GM19351 (cell line): Measurements from ENCODE around the gene KCNF1.

ENCODE experiments used
- ATAC-seq: cut with Tn5 transposase; IDR thresholded peaks from one replicate; pipeline ENCODE4 v1.9.1; 2021; ENCODE audit warnings: mild to moderate bottlenecking, moderate library complexity; ENCODE audit not compliant: unreplicated experiment

Gene KCNF1

DNA sequence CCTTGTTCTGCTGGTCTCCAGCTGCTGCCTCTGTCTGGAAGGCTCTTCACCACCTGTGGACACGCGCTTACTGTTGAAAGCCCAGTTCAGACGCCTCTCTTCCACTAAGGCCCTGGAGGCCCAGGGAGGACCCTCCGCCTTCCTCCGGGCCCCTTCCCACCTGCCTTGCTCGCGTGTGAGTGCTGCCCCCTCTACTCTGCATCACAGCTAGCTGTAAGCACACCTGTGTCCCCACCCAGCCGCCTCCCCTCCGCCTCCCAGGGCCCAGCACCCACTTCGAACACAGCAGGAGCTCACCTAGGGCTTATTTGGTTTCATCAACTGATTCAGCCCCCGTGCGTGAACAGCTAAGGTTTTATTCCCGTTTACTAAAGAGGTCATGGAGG lies 49.7 kb downstream of the KCNF1 start:
- ATAC-seq, result no peak

DNA sequence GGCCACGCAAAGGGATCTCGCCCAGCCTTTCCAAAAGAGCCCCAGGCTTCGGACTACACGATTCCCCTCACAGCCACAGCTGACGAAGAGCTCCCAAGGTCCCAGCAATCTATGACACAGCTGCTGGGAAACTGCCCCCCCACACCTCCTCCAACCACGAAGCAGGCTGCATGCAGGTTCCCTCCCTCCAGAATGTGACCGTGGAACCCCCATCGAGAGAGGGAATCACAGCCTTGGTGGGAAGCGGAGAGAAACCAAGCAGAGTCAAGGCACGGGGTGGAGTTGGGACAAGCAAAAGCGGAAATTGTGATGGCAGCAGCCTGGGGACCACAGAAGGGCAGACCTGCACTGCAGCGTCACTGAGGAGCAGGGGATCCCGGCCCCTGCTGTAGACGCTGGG lies 50.3 kb downstream of the KCNF1 start:
- ATAC-seq, result no peak

DNA sequence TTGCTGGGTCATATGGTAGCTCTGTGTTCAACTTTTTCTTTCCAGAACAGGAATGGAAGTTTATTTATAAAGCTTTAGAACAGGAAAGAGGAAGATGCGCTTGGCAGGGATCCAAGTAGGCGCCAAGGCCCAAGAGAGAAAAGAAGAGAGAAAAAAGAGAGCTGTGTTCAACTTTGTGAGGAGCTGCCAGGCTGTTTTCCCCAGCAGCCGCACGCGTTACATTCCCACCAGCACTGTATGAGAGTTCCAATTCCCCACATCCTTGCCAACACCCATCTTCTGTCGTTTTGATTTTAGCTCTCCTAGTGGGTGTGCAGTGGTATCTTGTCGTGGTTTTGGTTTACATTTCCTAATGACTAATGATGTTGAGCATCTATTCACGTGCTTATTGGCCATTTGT lies 51.4 kb downstream of the KCNF1 start:
- ATAC-seq, result no peak
